A549 (cell line): ENCODE results near the gene PVALEF. TPM values are rescaled to one million over a fixed set of nuclear protein-coding genes. Genes with fewer than 3 reads are reported as not detected.

Experiments
- ATAC-seq, 2 experiments: fragments of 200-7000 bp in 1 of 2; fragments of >200 bp in 1 of 2; cut with Nextera tagmentation in 1 of 2; cut with Tn5 transposase in 1 of 2; 3 replicates each; pipeline versions ENCODE4 v1.8.0 to v1.9.1; 2018 to 2020; ENCODE audit warnings: mild to moderate bottlenecking in 1 of 2, moderate library complexity in 1 of 2
- CTCF ChIA-PET: fragments of 300-600 bp; sonication (Branson Sonifier 250); formaldehyde crosslinking; extraction: SDS; loops from one replicate; lab custom pipeline; 2021; ENCODE audit warnings: antibody characterized with exemption, inconsistent platforms; lab: Yijun Ruan, JAX
- POLR2A ChIA-PET: fragments of 350-600 bp; formaldehyde crosslinking; extraction: SDS; loops from one replicate; lab custom pipeline; 2021; ENCODE audit warnings: antibody characterized with exemption, inconsistent platforms; lab: Yijun Ruan, JAX
- DNase-seq, 2 experiments: peaks; one replicate each; pipeline versions ENCODE4 v3.0.0 to v3.0.0-alpha.2; 2011 to 2016; ENCODE audit warnings: low read depth in 1 of 2, low spot score in 1 of 2
- FAIRE-seq: peaks from 2 replicates; lab custom pipeline; 2011; peaks lifted over from hg19 to GRCh38; lab: Jason Lieb, UNC
- H3K27ac ChIP-seq, 2 experiments: fragments of >200 bp; sonication (Bioruptor Twin); formaldehyde crosslinking; 3 replicates each; pipeline ENCODE4 v1.5.1; 2016 to 2017
- H3K4me1 ChIP-seq: fragments of >200 bp; sonication (Bioruptor Twin); formaldehyde crosslinking; 3 replicates; pipeline ENCODE4 v1.6.1; 2016
- H3K4me2 ChIP-seq: fragments of >200 bp; sonication (Bioruptor Twin); formaldehyde crosslinking; 3 replicates; pipeline ENCODE4 v1.6.1; 2016
- H3K4me3 ChIP-seq: fragments of >200 bp; sonication (Bioruptor Twin); formaldehyde crosslinking; 3 replicates; pipeline ENCODE4 v1.5.1; 2016
- H3K9me3 ChIP-seq: fragments of >200 bp; sonication (Bioruptor Twin); formaldehyde crosslinking; 3 replicates; pipeline ENCODE4 v1.6.1; 2016
- BHLHE40 ChIP-seq: IDR thresholded peaks from 2 replicates; pipeline ENCODE4 v1.6.1; 2012; ENCODE audit warnings: low read depth, low read length, inconsistent platforms
- CBX2 ChIP-seq: fragments of 200-600 bp; sonication (generic); IDR thresholded peaks from 2 replicates; pipeline ENCODE4 v1.6.1; 2016; ENCODE audit warnings: low read depth, mild to moderate bottlenecking, borderline replicate concordance
- CHD4 ChIP-seq: fragments of 200-600 bp; sonication (generic); IDR thresholded peaks from 2 replicates; pipeline ENCODE4 v1.6.1; 2016; ENCODE audit warnings: antibody characterized with exemption, mild to moderate bottlenecking, borderline replicate concordance
- ESRRA ChIP-seq: fragments of 150-350 bp; IDR thresholded peaks from 2 replicates; pipeline ENCODE4 v1.6.1; 2014; ENCODE audit warnings: mild to moderate bottlenecking, low read length, borderline replicate concordance
- FOXS1 ChIP-seq: fragments of 250-450 bp; sonication (Bioruptor Pico); IDR thresholded peaks from 2 replicates; pipeline ENCODE4 v1.5.0; 2020; ENCODE audit warnings: mild to moderate bottlenecking, moderate library complexity
- HEYL ChIP-seq: fragments of 250-450 bp; sonication (Bioruptor Pico); IDR thresholded peaks from 2 replicates; pipeline ENCODE4 v1.8.0; 2021; ENCODE audit warnings: mild to moderate bottlenecking, moderate library complexity
- HOXA7 ChIP-seq: fragments of 250-450 bp; sonication (Bioruptor Pico); IDR thresholded peaks from 2 replicates; pipeline ENCODE4 v1.5.0; 2020; ENCODE audit warnings: mild to moderate bottlenecking, moderate library complexity
- HOXB13 ChIP-seq: fragments of 250-450 bp; sonication (Bioruptor Pico); IDR thresholded peaks from 2 replicates; pipeline ENCODE4 v1.5.0; 2020; ENCODE audit warnings: low read depth, mild to moderate bottlenecking, moderate library complexity
- HOXB5 ChIP-seq: fragments of 250-450 bp; sonication (Bioruptor Pico); IDR thresholded peaks from 2 replicates; pipeline ENCODE4 v1.5.0; 2020; ENCODE audit warnings: mild to moderate bottlenecking, moderate library complexity
- JUNB ChIP-seq: fragments of >200 bp; sonication (Bioruptor Twin); formaldehyde crosslinking; IDR thresholded peaks from 2 replicates; pipeline ENCODE4 v1.6.1; 2016
- KDM5A ChIP-seq: fragments of 200-600 bp; sonication (generic); IDR thresholded peaks from 2 replicates; pipeline ENCODE4 v1.6.1; 2016; ENCODE audit warnings: antibody characterized with exemption, mild to moderate bottlenecking
- MAFK ChIP-seq: fragments of 450-650 bp; IDR thresholded peaks from 2 replicates; pipeline ENCODE4 v1.6.1; 2014; ENCODE audit not compliant: partially characterized antibody
- MAZ ChIP-seq: fragments of 150-350 bp; IDR thresholded peaks from 2 replicates; pipeline ENCODE4 v1.6.1; 2014; ENCODE audit warnings: antibody characterized with exemption, low read depth, low read length, borderline replicate concordance
- MYC ChIP-seq: IDR thresholded peaks from 2 replicates; pipeline ENCODE4 v1.6.1; 2012; ENCODE audit warnings: mild to moderate bottlenecking, inconsistent platforms, low read length, improper control_type of control experiment, borderline replicate concordance
- NPAS2 ChIP-seq: fragments of 250-450 bp; sonication (Bioruptor Pico); IDR thresholded peaks from 2 replicates; pipeline ENCODE4 v1.8.0; 2022; ENCODE audit warnings: mild to moderate bottlenecking, moderate library complexity, borderline replicate concordance
- NR3C1 ChIP-seq: fragments of >200 bp; sonication (Bioruptor Twin); formaldehyde crosslinking; IDR thresholded peaks from 3 replicates; pipeline ENCODE4 v1.6.1; 2017
- RARB ChIP-seq: fragments of 250-450 bp; sonication (Bioruptor Pico); IDR thresholded peaks from 2 replicates; pipeline ENCODE4 v1.8.0; 2021; ENCODE audit warnings: mild to moderate bottlenecking, moderate library complexity
- RNF2 ChIP-seq: fragments of 200-600 bp; sonication (generic); IDR thresholded peaks from 2 replicates; pipeline ENCODE4 v1.6.1; 2016; ENCODE audit warnings: low read depth, mild to moderate bottlenecking, antibody characterized with exemption, moderate library complexity, borderline replicate concordance
- SMC3 ChIP-seq: fragments of >200 bp; sonication (Bioruptor Twin); formaldehyde crosslinking; IDR thresholded peaks from 3 replicates; pipeline ENCODE4 v1.6.1; 2018; ENCODE audit warnings: inconsistent platforms
- TFCP2L1 ChIP-seq: fragments of 250-450 bp; sonication (Bioruptor Pico); IDR thresholded peaks from 2 replicates; pipeline ENCODE4 v1.5.0; 2021; ENCODE audit warnings: mild to moderate bottlenecking
- TP53 ChIP-seq: fragments of 250-450 bp; sonication (Bioruptor Pico); IDR thresholded peaks from 2 replicates; pipeline ENCODE4 v1.5.0; 2021; ENCODE audit warnings: mild to moderate bottlenecking, moderate library complexity
- ZC3H11A ChIP-seq: fragments of 450-650 bp; IDR thresholded peaks from 2 replicates; pipeline ENCODE4 v1.6.1; 2014; ENCODE audit warnings: antibody characterized with exemption, mild to moderate bottlenecking
- WGBS: methylation state at CpG from one replicate; pipeline ENCODE4 v1.1.6; 2017; ENCODE audit errors: missing lambda C conversion rate; 5-methylcytosine and 5-hydroxymethylcytosine counted together
- polyA plus RNA-seq, 4 experiments: library from polyadenylated mRNA; depleted of rRNA in 3 of 4; stranded (reverse); fragments of >200 nt; fragmentation: RNase III in 1 of 4; extraction: RNeasy Plus Mini Kit Qiagen cat#74134 plus additional on column Dnase treatment in 1 of 4; gene quantifications; 2 replicates in 3 of 4; 3 replicates in 1 of 4; pipeline ENCODE4 v1.2.3, GENCODE V29; 2011 to 2017
- TF ChIP-seq, protein P1 (sequence below): fragments of >200 bp; sonication (Bioruptor Twin); formaldehyde crosslinking; IDR thresholded peaks from 2 replicates; pipeline ENCODE4 v1.6.1; 2016
- TF ChIP-seq, protein P2 (sequence below): IDR thresholded peaks from 2 replicates; pipeline ENCODE4 v1.6.1; 2012; ENCODE audit warnings: low read depth, borderline replicate concordance
- TF ChIP-seq, protein P3 (sequence below): fragments of 450-650 bp; IDR thresholded peaks from 2 replicates; pipeline ENCODE4 v1.6.1; 2014; ENCODE audit warnings: antibody characterized with exemption
- TF ChIP-seq, protein P4 (sequence below): fragments of >200 bp; sonication (Bioruptor Twin); formaldehyde crosslinking; IDR thresholded peaks from 3 replicates; pipeline ENCODE4 v1.6.1; 2016
- TF ChIP-seq, protein P5 (sequence below): fragments of 250-450 bp; sonication (Bioruptor Pico); IDR thresholded peaks from 2 replicates; pipeline ENCODE4 v1.5.0; 2020; ENCODE audit warnings: low read depth, mild to moderate bottlenecking, moderate library complexity

The PVALEF gene
- polyA plus RNA-seq, 2 of the 4 experiments (the other 2 are of a cell fraction): not detected

DNA sequence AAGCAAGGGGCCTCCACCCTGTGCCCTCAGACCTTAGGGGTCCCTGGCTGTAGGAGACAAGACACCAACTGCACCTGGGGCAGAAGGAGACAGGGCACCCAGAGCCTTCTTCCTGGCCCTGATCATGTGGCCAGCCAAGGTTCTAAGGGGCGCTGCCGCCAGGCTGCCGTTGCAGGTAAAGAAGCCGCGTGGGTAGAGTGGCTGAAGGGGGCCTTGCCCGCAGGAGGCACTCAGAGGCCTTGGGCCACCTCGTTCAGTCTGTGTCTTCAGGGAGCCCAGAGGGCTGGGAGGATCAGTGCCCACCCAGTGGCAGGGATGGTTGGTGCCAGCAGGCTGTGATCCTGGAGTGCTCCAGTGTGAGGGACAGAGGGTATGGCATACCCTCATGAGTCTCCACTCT is 2.3 kb downstream of the PVALEF start:
- Histone ChIP-seq H3K27ac (no peak overlapping the region), H3K4me3 (no peak overlapping the region), H3K9me3 (no peaks in the 10 kb centered on the region), H3K4me2 (no peak overlapping the region), H3K4me1 (peaks cover 6% of the 10 kb centered on the region; the same call in 2 of the 3 replicates)
- FAIRE-seq: no peak
- ChIA-PET POLR2A (no interaction called here), CTCF (interaction anchor here (4.2 kb wide), 1 partner anchor 25 kb away, joined by 22 read pairs; no protein-coding TSS in a partner anchor)
- ATAC-seq: peak in 1 of 2 experiments; percentile 5; a peak in 2 of 6 replicates
- TF ChIP-seq TFCP2L1 (CRISPR knock-in tag) (no peak), HEYL (CRISPR knock-in tag) (no peak), TP53 (no peak), KDM5A (no peak), SMC3 (no peak), MAFK (no peak), RARB (CRISPR knock-in tag) (no peak), MAZ (no peak), MYC (no peak), ZC3H11A (no peak), NPAS2 (CRISPR knock-in tag) (no peak), NR3C1 (no peak)
- TF ChIP-seq, protein P1, sequence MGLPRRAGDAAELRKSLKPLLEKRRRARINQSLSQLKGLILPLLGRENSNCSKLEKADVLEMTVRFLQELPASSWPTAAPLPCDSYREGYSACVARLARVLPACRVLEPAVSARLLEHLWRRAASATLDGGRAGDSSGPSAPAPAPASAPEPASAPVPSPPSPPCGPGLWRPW: no peak
- DNase-seq: no peak
- WGBS: 89% methylated on average over 6 of the region's 7 CpGs

DNA sequence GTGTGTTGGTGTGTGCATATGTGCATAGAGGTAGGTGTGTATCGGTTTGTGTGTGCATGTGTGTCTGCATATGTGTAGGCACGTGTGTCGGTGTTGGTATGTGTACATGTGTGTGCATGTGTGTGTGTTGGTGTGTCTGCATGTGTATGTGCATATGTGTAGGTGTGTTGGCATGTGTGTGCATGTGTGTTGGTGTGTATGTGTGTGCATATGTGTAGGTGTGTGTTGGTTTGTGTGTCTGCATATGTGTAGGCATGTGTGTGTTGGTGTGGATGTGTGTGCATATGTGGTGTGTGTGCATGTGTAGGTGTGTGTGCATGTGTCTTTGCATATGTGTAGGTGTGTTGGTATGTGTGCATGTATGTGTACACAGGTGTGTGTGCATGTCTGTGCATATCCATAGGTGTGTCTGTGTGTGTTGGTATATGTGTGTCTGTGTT is 4.6 kb downstream of the PVALEF start:
- 87% methylated on average over 3 of the region's 3 CpGs for WGBS
- FAIRE-seq: no peak

More for the DNA sequence above, 4.6 kb downstream of the PVALEF start:
- Histone ChIP-seq H3K9me3 (no peaks in the 10 kb centered on the region), H3K4me2 (no peak overlapping the region), H3K4me1 (peaks cover 6% of the 10 kb centered on the region; the same call in 2 of the 3 replicates), H3K27ac (no peak overlapping the region), H3K4me3 (no peak overlapping the region)
- POLR2A ChIA-PET: no interaction called here
- TF ChIP-seq, protein P2, sequence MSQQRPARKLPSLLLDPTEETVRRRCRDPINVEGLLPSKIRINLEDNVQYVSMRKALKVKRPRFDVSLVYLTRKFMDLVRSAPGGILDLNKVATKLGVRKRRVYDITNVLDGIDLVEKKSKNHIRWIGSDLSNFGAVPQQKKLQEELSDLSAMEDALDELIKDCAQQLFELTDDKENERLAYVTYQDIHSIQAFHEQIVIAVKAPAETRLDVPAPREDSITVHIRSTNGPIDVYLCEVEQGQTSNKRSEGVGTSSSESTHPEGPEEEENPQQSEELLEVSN: no peak
- TF ChIP-seq TFCP2L1 (CRISPR knock-in tag) (no peak), HOXA7 (no peak), RNF2 (no peak), NR3C1 (no peak), CHD4 (no peak), HOXB5 (CRISPR knock-in tag) (no peak), HOXB13 (CRISPR knock-in tag) (no peak), MYC (no peak), FOXS1 (CRISPR knock-in tag) (no peak), ESRRA (no peak), CBX2 (no peak), BHLHE40 (no peak; the same call in 1 of the 2 replicates), NPAS2 (CRISPR knock-in tag) (no peak), JUNB (no peak)
- TF ChIP-seq, protein P3, sequence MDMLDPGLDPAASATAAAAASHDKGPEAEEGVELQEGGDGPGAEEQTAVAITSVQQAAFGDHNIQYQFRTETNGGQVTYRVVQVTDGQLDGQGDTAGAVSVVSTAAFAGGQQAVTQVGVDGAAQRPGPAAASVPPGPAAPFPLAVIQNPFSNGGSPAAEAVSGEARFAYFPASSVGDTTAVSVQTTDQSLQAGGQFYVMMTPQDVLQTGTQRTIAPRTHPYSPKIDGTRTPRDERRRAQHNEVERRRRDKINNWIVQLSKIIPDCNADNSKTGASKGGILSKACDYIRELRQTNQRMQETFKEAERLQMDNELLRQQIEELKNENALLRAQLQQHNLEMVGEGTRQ: no peak
- TF ChIP-seq, protein P4, sequence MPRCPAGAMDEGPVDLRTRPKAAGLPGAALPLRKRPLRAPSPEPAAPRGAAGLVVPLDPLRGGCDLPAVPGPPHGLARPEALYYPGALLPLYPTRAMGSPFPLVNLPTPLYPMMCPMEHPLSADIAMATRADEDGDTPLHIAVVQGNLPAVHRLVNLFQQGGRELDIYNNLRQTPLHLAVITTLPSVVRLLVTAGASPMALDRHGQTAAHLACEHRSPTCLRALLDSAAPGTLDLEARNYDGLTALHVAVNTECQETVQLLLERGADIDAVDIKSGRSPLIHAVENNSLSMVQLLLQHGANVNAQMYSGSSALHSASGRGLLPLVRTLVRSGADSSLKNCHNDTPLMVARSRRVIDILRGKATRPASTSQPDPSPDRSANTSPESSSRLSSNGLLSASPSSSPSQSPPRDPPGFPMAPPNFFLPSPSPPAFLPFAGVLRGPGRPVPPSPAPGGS: no peak
- TF ChIP-seq, protein P5, sequence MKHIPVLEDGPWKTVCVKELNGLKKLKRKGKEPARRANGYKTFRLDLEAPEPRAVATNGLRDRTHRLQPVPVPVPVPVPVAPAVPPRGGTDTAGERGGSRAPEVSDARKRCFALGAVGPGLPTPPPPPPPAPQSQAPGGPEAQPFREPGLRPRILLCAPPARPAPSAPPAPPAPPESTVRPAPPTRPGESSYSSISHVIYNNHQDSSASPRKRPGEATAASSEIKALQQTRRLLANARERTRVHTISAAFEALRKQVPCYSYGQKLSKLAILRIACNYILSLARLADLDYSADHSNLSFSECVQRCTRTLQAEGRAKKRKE: no peak
- DNase-seq (no peak), ATAC-seq (no peak)
- CTCF ChIA-PET: interaction anchor here (1.8 to 4.2 kb wide), 3 partner anchors 10 to 31 kb away, joined by 6 to 22 read pairs (median 10); no protein-coding TSS in a partner anchor
